ENCODE data around the gene ARSG. TPM values are rescaled to one million over a fixed set of nuclear protein-coding genes. Genes with fewer than 3 reads are reported as not detected.
A peak's percentile ranks its signal among the peaks of the same experiment; 100 is the strongest.

The ARSG gene
- total RNA-seq, 2 experiments from 2014 or later, result 26.1 to 53.0 TPM

DNA sequence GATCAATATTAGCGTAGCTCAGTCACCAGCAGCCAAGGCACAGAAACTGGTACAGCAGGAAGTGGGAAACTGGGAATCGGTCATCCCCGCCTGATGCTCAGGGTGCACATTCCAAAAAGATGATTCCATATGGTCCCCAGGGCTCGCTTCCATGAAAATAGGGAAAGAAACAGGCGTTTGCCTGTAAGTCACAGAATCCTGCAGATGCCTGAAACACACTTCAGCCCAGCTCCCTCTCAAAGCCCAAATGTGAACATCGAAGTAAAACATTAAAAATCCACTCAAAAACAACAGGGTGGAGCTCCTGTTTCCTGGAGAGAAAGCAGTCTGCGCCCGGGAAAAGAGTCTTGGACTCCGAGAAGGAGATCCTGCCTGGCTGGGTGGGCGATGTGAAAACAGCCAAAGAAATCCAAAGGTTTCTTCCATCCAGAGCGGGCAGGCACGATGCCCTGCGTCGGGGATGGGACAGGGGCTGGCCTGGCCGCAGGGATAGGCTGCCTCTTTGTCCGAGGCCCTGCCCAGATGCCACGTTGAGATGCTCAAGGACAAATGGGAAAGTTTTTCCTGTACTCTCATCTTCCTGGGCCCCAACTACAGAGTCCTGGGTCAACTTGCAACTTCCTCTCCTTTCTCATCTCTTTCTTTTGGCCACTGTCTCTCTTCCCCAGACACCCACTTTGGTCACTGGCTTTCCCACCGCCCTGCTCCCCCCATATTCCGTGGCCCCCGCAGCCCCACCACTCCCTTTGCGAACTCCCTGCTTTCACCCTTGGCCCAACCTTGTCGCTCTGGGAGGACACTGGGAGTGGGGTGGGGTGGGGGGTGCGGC is 165.3 kb downstream of the ARSG start:
- H4K20me1 ChIP-seq (ENCODE audit: insufficient read depth, low read length), result no peaks in the 10 kb centered on the region
- ChIA-PET CTCF (ENCODE audit: unreplicated experiment) (interaction anchor here (0.6 to 1.0 kb wide), 3 partner anchors 13 to 68 kb away, joined by 3 to 4 read pairs (median 3); no protein-coding TSS in a partner anchor), POLR2A (interaction anchor here (0.5 to 7.6 kb wide), 17 partner anchors 9 to 866 kb away, joined by 3 to 138 read pairs (median 15); partner anchors contain the start of genes AMZ2, ARSG and SLC16A6)
- no peak for TF ChIP-seq EZH2phosphoT487 (IDR thresholded peaks at IDR 0.05; ENCODE audit: borderline replicate concordance, low read depth, low read length)
- TF ChIP-seq CTCF (conservative IDR thresholded peaks at IDR 0.05; ENCODE audit: low read length), result no peak
- H3K79me2 ChIP-seq (ENCODE audit: insufficient read depth, low read depth, low read length), result peaks cover 7% of the 10 kb centered on the region; the same call in 1 of the 2 replicates
- peaks cover 4% of the 10 kb centered on the region; the same call in 1 of the 2 replicates for H3K36me3 ChIP-seq (ENCODE audit: insufficient read depth, low read length)
- no peak overlapping the region for H2AFZ ChIP-seq (ENCODE audit: low read length)
- H3K9me2 ChIP-seq (ENCODE audit: insufficient read depth, low read length), result no peaks in the 10 kb centered on the region
- H3K9me3 ChIP-seq (ENCODE audit: low read length), result no peaks in the 10 kb centered on the region
- H3K4me3 ChIP-seq (ENCODE audit: low read depth, low read length, poor library complexity, severe bottlenecking), result peak overlapping the region; percentile 73
- intact Hi-C loops (cut with micrococcal nuclease; ENCODE audit: unreplicated experiment), result loop anchor here (1.0 kb wide), 2 partner anchors 15 to 274 kb away; no protein-coding TSS in a partner anchor
- BruUV-seq (replicated peaks), result no TSS peak
- no peak for DNase-seq (ENCODE audit: low spot score)
- no peak overlapping the region for H3K27ac ChIP-seq (ENCODE audit: low read depth, low read length, poor library complexity, severe bottlenecking)
- H3K4me1 ChIP-seq (ENCODE audit: insufficient read depth, low read length, poor library complexity, severe bottlenecking), result peaks cover 61% of the 10 kb centered on the region
- H3K4me2 ChIP-seq (ENCODE audit: low read length), result peak overlapping the region; percentile 96

DNA sequence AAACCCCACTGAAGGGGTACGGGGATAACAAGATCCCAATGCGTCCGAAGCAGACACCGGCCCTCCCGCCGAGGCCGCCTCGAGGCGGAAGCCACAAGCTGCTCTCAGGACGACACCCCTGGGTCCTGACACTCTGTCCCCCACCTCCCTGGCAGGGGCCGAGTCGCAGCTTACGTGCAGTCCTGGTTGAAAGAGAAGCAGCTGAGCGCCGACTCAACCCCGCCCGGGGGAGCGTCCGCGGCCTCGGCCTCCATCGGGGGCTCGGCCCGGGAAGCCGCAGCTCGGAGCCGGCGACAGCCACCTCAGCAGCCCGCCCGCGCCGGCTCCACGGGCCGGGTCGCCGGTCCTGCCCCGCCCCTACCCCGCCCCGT is 165.9 kb downstream of the ARSG start, which contains the start of gene WIPI1:
WIPI1 (minus strand) TSS at position 329 of the 371 bp plus-strand sequence; CDS start at position 254, 75 bp downstream.
- BruUV-seq (replicated peaks), result no TSS peak
- peak within 1 kb of the TSS; percentile 73 for H3K4me3 ChIP-seq (ENCODE audit: low read depth, low read length, poor library complexity, severe bottlenecking)
- ChIA-PET POLR2A (interaction anchor here (0.5 to 7.6 kb wide), 19 partner anchors 9 to 865 kb away, joined by 3 to 138 read pairs (median 15); partner anchors contain the start of genes AMZ2, ARSG and SLC16A6), CTCF (ENCODE audit: unreplicated experiment) (interaction anchor here (0.5 to 1.0 kb wide), 4 partner anchors 15 to 211 kb away, joined by 3 to 8 read pairs (median 4); no protein-coding TSS in a partner anchor)
- no peaks in the 10 kb centered on the region for H3K36me3 ChIP-seq (ENCODE audit: insufficient read depth, low read length)
- TF ChIP-seq CTCF (conservative IDR thresholded peaks at IDR 0.05; ENCODE audit: low read length) (no peak), EZH2phosphoT487 (IDR thresholded peaks at IDR 0.05; ENCODE audit: borderline replicate concordance, low read depth, low read length) (no peak)
- no peaks in the 10 kb centered on the region for H4K20me1 ChIP-seq (ENCODE audit: insufficient read depth, low read length)
- H3K4me1 ChIP-seq (ENCODE audit: insufficient read depth, low read length, poor library complexity, severe bottlenecking), result peaks cover 67% of the 10 kb centered on the region
- peak within 1 kb of the TSS; percentile 96 for H3K4me2 ChIP-seq (ENCODE audit: low read length)
- H3K79me2 ChIP-seq (ENCODE audit: insufficient read depth, low read depth, low read length), result peaks cover 7% of the 10 kb centered on the region; the same call in 1 of the 2 replicates
- peak; percentile 80 for DNase-seq (ENCODE audit: low spot score)
- intact Hi-C loops (cut with micrococcal nuclease; ENCODE audit: unreplicated experiment), result loop anchor here (1.0 kb wide), 2 partner anchors 16 to 275 kb away; no protein-coding TSS in a partner anchor
- no peaks in the 10 kb centered on the region for H3K9me2 ChIP-seq (ENCODE audit: insufficient read depth, low read length)
- peak within 1 kb of the TSS; percentile 83 for H3K27ac ChIP-seq (ENCODE audit: low read depth, low read length, poor library complexity, severe bottlenecking)
- H3K9me3 ChIP-seq (ENCODE audit: low read length), result no peaks in the 10 kb centered on the region
- peak within 1 kb of the TSS; percentile 84; the same call in 1 of the 2 replicates for H2AFZ ChIP-seq (ENCODE audit: low read length)
